Ascending aorta (tissue), 2 donors: ENCODE results near the gene CENPV. TPM values are rescaled to one million over a fixed set of nuclear protein-coding genes. Genes with fewer than 3 reads are reported as not detected.
"Not testable (repeated sequence)": the region's sequence is repeated elsewhere in the genome, so short reads cannot be mapped to it uniquely, and the experiment has no call there.

Source experiments
- DNase-seq, 2 donors: peaks; one replicate each; pipeline ENCODE4 v3.0.0-alpha.2; 2019; ENCODE audit warnings: low spot score in 2 of 2
- H3K27ac ChIP-seq, 2 donors: fragments of 200-600 bp; sonication (generic); one replicate each; pipeline ENCODE4 v1.5.1; 2016 to 2017; ENCODE audit warnings: mild to moderate bottlenecking in 1 of 2
- H3K27me3 ChIP-seq: fragments of 200-600 bp; sonication (generic); one replicate; pipeline ENCODE4 v1.5.1; 2017
- H3K36me3 ChIP-seq, 2 donors: fragments of 200-600 bp; sonication (generic); one replicate each; pipeline ENCODE4 v1.5.1; 2016
- H3K4me1 ChIP-seq, 2 donors: fragments of 200-600 bp; sonication (generic); one replicate each; pipeline ENCODE4 v1.5.1; 2016 to 2017; ENCODE audit warnings: mild to moderate bottlenecking in 1 of 2
- H3K4me3 ChIP-seq, 2 donors: fragments of 200-600 bp; sonication (generic); one replicate each; pipeline ENCODE4 v1.5.1; 2016 to 2017; ENCODE audit warnings: mild to moderate bottlenecking in 1 of 2
- H3K9me3 ChIP-seq, 2 donors: fragments of 200-600 bp; sonication (generic); one replicate each; pipeline ENCODE4 v1.5.1; 2016
- CTCF ChIP-seq, 3 experiments: fragments of 200-600 bp in 2 of 3; fragments of 450-650 bp in 1 of 3; sonication (generic) in 2 of 3; IDR thresholded peaks; one replicate each; pipeline ENCODE4 v1.5.1; 2016 to 2019; ENCODE audit warnings: antibody characterized with exemption in 3 of 3, mild to moderate bottlenecking in 1 of 3, moderate library complexity in 1 of 3
- intact Hi-C: fragments of 100-400 bp; cut with DNase I; formaldehyde crosslinking; loops from one replicate; pipeline ENCODE4 v1.15.1; 2023
- total RNA-seq: library from RNA; depleted of rRNA; stranded (reverse); fragments of >200 nt; gene quantifications from one replicate; pipeline ENCODE4 v1.1.0, GENCODE V29; 2016

Gene CENPV
- total RNA-seq, result 37.6 TPM

- intact Hi-C loops, result loop anchor here (2.0 to 5.0 kb wide), 3 partner anchors 67 to 139 kb away; partner anchors contain the start of gene NCOR1
- Histone ChIP-seq H3K4me1 (peaks cover 0 to 10% of the 10 kb centered on the region in 2 donors), H3K9me3 (no peaks in the 10 kb centered on the region), H3K36me3 (peaks cover 0 to 8% of the 10 kb centered on the region in 2 donors), H3K4me3 (peak within 1 kb of the TSS; percentile 92 to 99), H3K27ac (peak within 1 kb of the TSS; percentile 63 to 73), H3K27me3 (no peaks in the 10 kb centered on the region)
- DNase-seq, result peak in 1 of 2 donors; percentile 65
- no peak for TF ChIP-seq CTCF (IDR thresholded peaks at IDR 0.05)
Measured at GRCh38 chr17:16353317-16354174, at the start of gene CENPV. Gene CENPV, minus strand, starts transcription at chr17:16353469. Its CDS starts 33 bp downstream, at chr17:16353436.

- Histone ChIP-seq H3K27me3 (no peaks in the 10 kb centered on the region), H3K4me3 (no peak overlapping the region), H3K36me3 (no peaks in the 10 kb centered on the region), H3K27ac (no peak overlapping the region), H3K9me3 (no peaks in the 10 kb centered on the region), H3K4me1 (peaks cover 0 to 11% of the 10 kb centered on the region in 2 donors)
- intact Hi-C loops, result no loop called here
- no peak for DNase-seq
- no peak for TF ChIP-seq CTCF (IDR thresholded peaks at IDR 0.05)
Measured at GRCh38 chr17:16398270-16399267, 45.3 kb upstream of the CENPV start.

- intact Hi-C loops, H3K4me3 ChIP-seq, H3K27me3 ChIP-seq, H3K9me3 ChIP-seq, H3K36me3 ChIP-seq, DNase-seq: not testable (repeated sequence)
- Histone ChIP-seq H3K27ac (peak overlapping the region; percentile 88 to 90), H3K4me1 (peaks cover 0 to 11% of the 10 kb centered on the region in 2 donors)
Measured at GRCh38 chr17:16396693-16397092, 43.4 kb upstream of the CENPV start.

GRCh38 chr17:16395887-16396286 is 42.6 kb upstream of the CENPV start:
- H3K27me3 ChIP-seq, H3K4me3 ChIP-seq, H3K36me3 ChIP-seq, intact Hi-C loops, H3K9me3 ChIP-seq: not testable (repeated sequence)
- Histone ChIP-seq H3K4me1 (peaks cover 0 to 11% of the 10 kb centered on the region in 2 donors), H3K27ac (peak overlapping the region; percentile 88 to 90)
- DNase-seq, result peak in 1 of 2 donors; percentile 85

GRCh38 chr17:16392491-16392890 is 39.2 kb upstream of the CENPV start:
- H3K36me3 ChIP-seq, H3K4me3 ChIP-seq, H3K27ac ChIP-seq, DNase-seq, H3K9me3 ChIP-seq, intact Hi-C loops, H3K27me3 ChIP-seq: not testable (repeated sequence)
- H3K4me1 ChIP-seq, result peaks cover 0 to 11% of the 10 kb centered on the region in 2 donors

- Histone ChIP-seq H3K36me3 (no peaks in the 10 kb centered on the region), H3K27me3 (no peaks in the 10 kb centered on the region), H3K4me1 (peaks cover 0 to 8% of the 10 kb centered on the region in 2 donors), H3K9me3 (no peaks in the 10 kb centered on the region), H3K27ac (no peak overlapping the region), H3K4me3 (no peak overlapping the region)
- intact Hi-C loops, result no loop called here
- no peak for DNase-seq
- TF ChIP-seq CTCF (IDR thresholded peaks at IDR 0.05), result no peak
Measured at GRCh38 chr17:16391451-16391850, 38.2 kb upstream of the CENPV start.

GRCh38 chr17:16386126-16386507 is 32.8 kb upstream of the CENPV start:
- intact Hi-C loops, result loop anchor here (1.0 kb wide), 1 partner anchor 52 kb away; no protein-coding TSS in a partner anchor
- Histone ChIP-seq H3K4me1 (peaks cover 8 to 15% of the 10 kb centered on the region in 2 donors), H3K4me3 (peak overlapping the region in 1 of 2 donors; percentile 66), H3K36me3 (peaks cover 15 to 28% of the 10 kb centered on the region in 2 donors)
- H3K9me3 ChIP-seq, H3K27me3 ChIP-seq, DNase-seq, H3K27ac ChIP-seq: not testable (repeated sequence)
